Activated CD8-positive, alpha-beta T cell treated with anti-CD3 and anti-CD28 coated beads for 36 hours (primary cell): Measurements from ENCODE around the gene ZNF785. TPM values are rescaled to one million over a fixed set of nuclear protein-coding genes. Genes with fewer than 3 reads are reported as not detected.

Source experiments
- ATAC-seq: fragments of 200-7000 bp; cut with Tn5 transposase; one replicate; pipeline ENCODE4 v1.10.0; 2021; ENCODE audit warnings: mild to moderate bottlenecking, moderate library complexity
- CTCF ChIA-PET: fragments of 350-600 bp; sonication (Branson Sonifier 250); formaldehyde crosslinking; loops from one replicate; lab custom pipeline; 2021; ENCODE audit warnings: antibody characterized with exemption; lab: Charles Lee
- POLR2A ChIA-PET: fragments of 350-600 bp; sonication (Branson Sonifier 250); formaldehyde crosslinking; loops from one replicate; lab custom pipeline; 2021; ENCODE audit warnings: antibody characterized with exemption; lab: Charles Lee
- DNase-seq: peaks from one replicate; pipeline ENCODE4 v3.0.0-alpha.2; 2020
- H3K27ac Mint-ChIP-seq: one replicate; pipeline ENCODE4 v1.8.0; 2021; ENCODE audit warnings: mild to moderate bottlenecking, mixed read lengths
- H3K27me3 Mint-ChIP-seq: one replicate; pipeline ENCODE4 v1.8.0; 2021; ENCODE audit warnings: mixed read lengths
- H3K36me3 Mint-ChIP-seq: one replicate; pipeline ENCODE4 v1.8.0; 2021; ENCODE audit warnings: low read depth, mixed read lengths
- H3K4me1 Mint-ChIP-seq: one replicate; pipeline ENCODE4 v1.8.0; 2021; ENCODE audit warnings: low read depth, mixed read lengths
- H3K4me3 Mint-ChIP-seq: one replicate; pipeline ENCODE4 v1.8.0; 2021; ENCODE audit warnings: mild to moderate bottlenecking, moderate library complexity, mixed read lengths
- H3K9me3 Mint-ChIP-seq: one replicate; pipeline ENCODE4 v1.8.0; 2021; ENCODE audit warnings: mixed read lengths
- CTCF ChIP-seq: fragments of 200-600 bp; IDR thresholded peaks from one replicate; pipeline ENCODE4 v1.8.0; 2022; ENCODE audit warnings: antibody characterized with exemption, mild to moderate bottlenecking
- intact Hi-C: fragments of 100-400 bp; cut with micrococcal nuclease; formaldehyde crosslinking; loops from one replicate; pipeline ENCODE4 v1.10.0; 2022
- total RNA-seq, 2 experiments: library from RNA; stranded (reverse); gene quantifications; one replicate each; pipeline ENCODE4 v1.2.3, GENCODE V29; 2021

The ZNF785 gene
- total RNA-seq, 2 experiments from 2014 or later = 8.8 to 10.3 TPM

GRCh38 chr16:30558789-30559377 lies 26.6 kb downstream of the ZNF785 start:
- TF ChIP-seq CTCF = no peak
- POLR2A ChIA-PET = interaction anchor here (0.6 to 3.4 kb wide), 8 partner anchors 9 to 67 kb away, joined by 3 to 42 read pairs (median 8); partner anchors contain the start of genes ZNF688, ZNF747 and ZNF785
- ATAC-seq = no peak
- Mint-ChIP-seq H3K4me3 (peak overlapping the region; percentile 88), H3K36me3 (peaks cover 20% of the 10 kb centered on the region), H3K27me3 (no peaks in the 10 kb centered on the region), H3K27ac (peak overlapping the region; percentile 94), H3K9me3 (no peaks in the 10 kb centered on the region), H3K4me1 (peaks cover 34% of the 10 kb centered on the region)
- DNase-seq = no peak
- intact Hi-C loops = loop anchor here (1.0 to 10.0 kb wide), 2 partner anchors 24 to 464 kb away; partner anchors contain the start of genes TBX6 and YPEL3
- CTCF ChIA-PET = interaction anchor here (0.6 to 4.2 kb wide), 14 partner anchors 9 to 187 kb away, joined by 3 to 18 read pairs (median 4); partner anchors contain the start of genes DCTPP1, ZNF688, ZNF747 and ZNF785

GRCh38 chr16:30557957-30558788 lies 27.3 kb downstream of the ZNF785 start, which contains the start of gene ZNF764:
TSS of gene ZNF764 (minus strand) at chr16:30558374. CDS start at chr16:30558182, 192 bp downstream.
- H3K9me3 Mint-ChIP-seq = no peaks in the 10 kb centered on the region
- POLR2A ChIA-PET = interaction anchor here (0.6 to 3.4 kb wide), 14 partner anchors 9 to 66 kb away, joined by 3 to 42 read pairs (median 5); partner anchors contain the start of genes ZNF688, ZNF747 and ZNF785

GRCh38 chr16:30557707-30557956 lies 27.9 kb downstream of the ZNF785 start:
- Mint-ChIP-seq H3K27ac (peak overlapping the region; percentile 94), H3K36me3 (peaks cover 32% of the 10 kb centered on the region), H3K4me1 (peaks cover 47% of the 10 kb centered on the region), H3K4me3 (peak overlapping the region; percentile 88), H3K9me3 (no peaks in the 10 kb centered on the region), H3K27me3 (no peaks in the 10 kb centered on the region)
- intact Hi-C loops = loop anchor here (10.0 kb wide), 1 partner anchor 463 kb away; the partner anchor contains the start of genes TBX6 and YPEL3
- ATAC-seq (no peak), DNase-seq (no peak)
- TF ChIP-seq CTCF = no peak
- ChIA-PET CTCF (interaction anchor here (1.1 to 4.2 kb wide), 12 partner anchors 11 to 128 kb away, joined by 3 to 18 read pairs (median 4); partner anchors contain the start of genes DCTPP1, ZNF688 and ZNF747), POLR2A (interaction anchor here (0.6 to 3.4 kb wide), 11 partner anchors 8 to 574 kb away, joined by 3 to 42 read pairs (median 6); partner anchors contain the start of genes ZNF688, ZNF747 and ZNF785)

More at GRCh38 chr16:30557957-30558788, 27.3 kb downstream of the ZNF785 start, which contains the start of gene ZNF764:
- Mint-ChIP-seq H3K27ac (peak within 1 kb of the TSS; percentile 94), H3K4me3 (peak within 1 kb of the TSS; percentile 88), H3K4me1 (peaks cover 41% of the 10 kb centered on the region), H3K36me3 (peaks cover 27% of the 10 kb centered on the region), H3K27me3 (no peaks in the 10 kb centered on the region)
- intact Hi-C loops = loop anchor here (1.0 to 10.0 kb wide), 2 partner anchors 23 to 463 kb away; partner anchors contain the start of genes TBX6 and YPEL3
- peak; percentile 96 for ATAC-seq
- peak; percentile 99 for DNase-seq
- CTCF ChIA-PET = interaction anchor here (0.6 to 4.2 kb wide), 17 partner anchors 10 to 187 kb away, joined by 3 to 18 read pairs (median 4); partner anchors contain the start of genes DCTPP1, ZNF688, ZNF747 and ZNF785
- no peak for TF ChIP-seq CTCF

GRCh38 chr16:30556125-30556473 lies 29.4 kb downstream of the ZNF785 start:
- ATAC-seq (no peak), DNase-seq (no peak)
- CTCF ChIA-PET = interaction anchor here (1.3 to 4.2 kb wide), 2 partner anchors 21 to 29 kb away, joined by 3 to 18 read pairs; partner anchors contain the start of gene ZNF747
- TF ChIP-seq CTCF = no peak
- intact Hi-C loops = loop anchor here (10.0 kb wide), 1 partner anchor 461 kb away; the partner anchor contains the start of genes TBX6 and YPEL3
- no peaks in the 10 kb centered on the region for H3K9me3 Mint-ChIP-seq
- H3K36me3 Mint-ChIP-seq = peaks cover 39% of the 10 kb centered on the region
- peaks cover 55% of the 10 kb centered on the region for H3K4me1 Mint-ChIP-seq
- no peaks in the 10 kb centered on the region for H3K27me3 Mint-ChIP-seq
- POLR2A ChIA-PET = interaction anchor here (0.7 to 3.2 kb wide), 3 partner anchors 11 to 1711 kb away, joined by 3 to 42 read pairs (median 6); partner anchors contain the start of gene ZNF747
- peak overlapping the region; percentile 60 for H3K27ac Mint-ChIP-seq
- H3K4me3 Mint-ChIP-seq = peak overlapping the region; percentile 88
